Stimulated activated CD8-positive, alpha-beta memory T cell treated with anti-CD3 and anti-CD28 coated beads, Interleukin-15, amount 100 ng/mL, for 4 hours (primary cell): ENCODE measurements around the gene ANKS4B.
"Not testable (repeated sequence)": the region's sequence is repeated elsewhere in the genome, so short reads cannot be mapped to it uniquely, and the experiment has no call there.

ENCODE experiments used
- DNase-seq, 2 donors: peaks; one replicate each; pipeline ENCODE4 v3.0.0-alpha.2; 2020; ENCODE audit warnings: low read depth in 2 of 2

The ANKS4B gene

DNA sequence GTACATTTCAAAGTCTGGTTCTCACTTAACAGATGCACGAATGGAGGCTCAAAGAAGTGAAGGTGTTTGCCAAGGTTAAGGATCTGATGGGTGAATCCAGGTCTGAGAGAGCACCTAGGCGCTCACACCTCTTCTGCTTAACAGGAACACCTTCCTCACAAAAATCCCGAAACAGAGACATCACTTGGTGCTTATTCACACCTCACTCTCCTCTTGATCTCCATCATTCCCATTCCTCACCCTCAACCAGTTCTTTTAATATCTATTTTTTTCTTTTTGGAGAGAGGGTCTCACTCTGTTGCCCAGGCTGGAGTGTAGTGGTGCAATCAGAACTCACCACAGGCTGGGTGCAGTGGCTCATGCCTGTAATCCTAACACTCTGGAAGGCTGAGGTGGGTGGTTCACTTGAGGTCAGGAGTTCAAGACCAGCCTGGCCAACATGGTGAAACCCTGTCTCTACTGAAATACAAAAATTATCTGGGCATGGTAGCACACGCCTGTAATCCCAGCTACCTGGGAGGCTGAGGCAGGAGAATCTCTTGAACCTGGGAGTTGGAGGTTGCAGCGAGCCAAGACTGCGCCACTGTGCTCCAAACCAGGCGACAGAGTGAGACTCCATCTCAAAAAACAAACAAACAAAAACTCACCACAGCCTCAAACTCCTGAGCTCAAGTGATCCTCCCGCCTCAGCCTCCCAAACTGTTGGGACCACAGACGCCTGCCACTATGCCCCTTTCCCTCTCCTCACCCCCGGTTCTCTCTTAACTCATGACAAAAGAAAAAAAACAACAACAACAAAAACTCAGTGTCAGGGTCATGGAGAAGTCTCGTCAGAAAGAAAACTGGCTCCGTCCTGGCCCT lies 29.5 kb downstream of the ANKS4B start:
- DNase-seq, result no peak

DNA sequence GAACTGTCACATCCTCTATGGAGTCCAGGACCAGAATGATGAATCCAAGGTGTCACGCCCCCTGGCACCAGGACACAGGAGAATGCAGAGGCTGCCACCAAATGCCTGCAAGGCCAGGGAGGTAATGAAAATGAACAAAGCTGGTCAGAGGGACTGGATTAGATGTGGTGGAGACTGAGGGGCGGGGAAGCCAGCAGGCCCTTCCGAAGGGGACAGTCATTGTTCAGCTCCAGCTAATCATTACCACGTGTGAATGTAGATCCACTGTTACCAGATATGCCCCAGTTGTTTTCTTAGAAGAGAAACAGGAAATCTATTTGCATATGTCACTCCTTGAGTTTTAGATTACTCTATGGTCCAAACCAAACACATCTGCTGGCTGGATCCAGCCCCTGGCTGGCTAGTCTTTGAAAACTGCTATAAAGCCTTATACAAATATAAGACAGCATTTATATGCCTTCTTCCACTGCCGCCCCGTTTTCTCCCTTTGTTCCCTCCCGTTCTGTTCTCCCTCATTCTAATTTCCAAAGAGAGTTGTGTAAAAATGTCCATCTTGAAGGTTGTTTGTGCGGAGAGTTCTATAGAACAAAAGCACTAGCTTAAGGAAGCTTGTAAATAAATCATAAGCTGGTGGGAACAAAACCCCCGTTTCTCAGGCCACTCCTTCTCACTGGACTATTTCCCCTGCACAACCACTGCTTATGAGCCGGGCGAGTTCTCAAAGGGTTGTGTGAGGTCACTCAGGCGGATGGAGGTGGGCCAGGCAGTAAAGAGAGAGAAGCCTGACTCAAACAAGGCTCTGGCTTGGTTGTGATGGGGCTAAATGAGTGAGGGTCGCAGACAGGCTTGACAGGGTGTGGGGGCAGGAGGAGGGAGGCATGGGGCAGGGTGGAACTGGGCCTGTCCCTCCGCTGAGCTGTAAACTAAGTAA lies 30.4 kb downstream of the ANKS4B start:
- DNase-seq, result no peak

DNA sequence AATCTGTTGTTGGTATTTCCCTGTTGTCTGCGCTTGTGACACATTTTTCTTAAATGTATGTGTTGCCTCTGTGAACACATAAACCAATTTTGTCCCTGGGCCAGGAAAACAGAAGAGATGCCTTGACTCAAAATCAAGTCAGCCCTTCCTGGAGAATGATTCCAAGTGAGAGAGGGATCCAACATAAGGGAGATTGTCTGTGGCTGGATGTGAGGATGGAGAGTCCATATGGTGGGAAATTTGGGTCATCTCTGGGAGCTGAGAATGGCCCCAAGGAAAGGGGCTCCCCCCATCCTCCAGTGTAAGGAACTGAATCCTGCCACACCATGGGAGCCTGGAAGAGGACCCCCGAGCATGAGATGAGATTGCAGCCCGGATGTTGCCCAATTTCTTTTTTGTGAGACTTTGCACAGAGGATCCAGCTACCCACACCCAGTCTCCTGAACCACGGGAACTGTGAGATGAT lies 31.1 kb downstream of the ANKS4B start:
- DNase-seq, result no peak

DNA sequence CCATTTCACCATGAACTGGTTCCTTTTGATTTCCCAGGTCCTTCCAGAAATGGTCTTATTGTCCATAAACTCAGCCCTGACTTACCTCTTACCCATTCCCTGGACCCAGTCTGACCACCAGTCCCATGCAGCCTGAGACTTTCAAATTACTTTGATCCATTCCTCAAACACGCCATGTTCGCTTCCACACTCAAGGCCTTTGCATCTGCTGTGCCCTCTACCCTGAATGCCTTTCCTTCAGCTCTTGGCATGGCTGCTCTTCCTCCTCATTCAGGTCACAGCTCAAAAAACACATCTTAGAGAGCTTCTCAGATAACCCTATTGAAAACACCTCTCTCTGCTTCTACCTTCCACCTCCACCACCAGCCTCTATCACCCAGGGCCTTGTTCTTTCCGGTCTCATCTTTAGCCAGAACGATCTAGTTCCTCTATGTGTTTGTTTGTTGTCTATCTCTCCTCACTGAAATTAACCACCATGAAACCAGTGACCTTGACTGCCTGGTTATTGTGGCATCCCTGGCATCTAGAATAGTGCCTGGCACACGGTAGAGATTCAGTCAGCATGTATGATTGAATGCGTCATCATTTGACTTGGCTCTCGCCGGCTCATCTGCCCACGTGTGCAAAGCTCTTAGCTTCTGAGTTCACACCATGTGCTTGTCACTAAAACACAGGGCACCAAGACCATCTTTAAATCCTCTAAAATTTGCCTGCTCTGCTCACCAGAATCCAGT lies 31.8 kb downstream of the ANKS4B start:
- no peak for DNase-seq

DNA sequence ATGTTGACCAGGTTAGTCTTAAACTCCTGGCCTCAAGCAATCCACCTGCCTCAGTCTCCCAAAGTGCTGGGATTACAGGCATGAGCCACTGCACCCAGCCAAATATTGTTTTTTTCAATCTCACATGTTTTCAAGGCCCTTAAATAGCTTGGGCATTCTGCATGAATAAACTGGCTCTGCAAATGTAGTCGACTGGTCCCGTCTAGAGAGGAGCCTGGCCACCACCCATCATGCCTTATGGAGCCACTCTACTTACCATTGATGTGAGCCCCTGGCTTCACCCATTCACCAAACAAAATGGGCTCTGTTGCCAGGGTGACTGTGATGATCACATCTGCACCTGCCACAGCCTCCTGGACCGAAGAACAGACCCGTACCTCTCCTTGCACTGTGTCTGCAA lies 33.8 kb downstream of the ANKS4B start:
- no peak for DNase-seq

DNA sequence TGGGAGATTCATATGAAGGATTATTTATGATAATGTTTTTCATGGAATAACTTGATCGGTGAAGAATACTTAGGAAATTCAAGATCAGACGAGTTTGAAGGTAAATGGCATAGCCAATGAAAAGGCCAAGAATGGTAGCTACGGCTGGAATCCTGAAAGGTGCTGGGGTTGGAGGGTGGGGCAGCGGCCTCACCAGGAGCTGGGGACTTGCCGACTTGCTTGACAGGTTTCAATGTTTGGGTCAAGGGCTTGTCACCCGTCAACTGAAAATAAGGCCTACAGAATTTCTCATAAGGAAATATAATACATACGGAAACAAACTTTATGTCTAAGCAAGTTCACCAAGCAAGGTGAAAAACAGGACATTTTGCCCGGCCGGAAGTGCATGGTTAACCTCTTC lies 34.7 kb downstream of the ANKS4B start:
- no peak for DNase-seq

DNA sequence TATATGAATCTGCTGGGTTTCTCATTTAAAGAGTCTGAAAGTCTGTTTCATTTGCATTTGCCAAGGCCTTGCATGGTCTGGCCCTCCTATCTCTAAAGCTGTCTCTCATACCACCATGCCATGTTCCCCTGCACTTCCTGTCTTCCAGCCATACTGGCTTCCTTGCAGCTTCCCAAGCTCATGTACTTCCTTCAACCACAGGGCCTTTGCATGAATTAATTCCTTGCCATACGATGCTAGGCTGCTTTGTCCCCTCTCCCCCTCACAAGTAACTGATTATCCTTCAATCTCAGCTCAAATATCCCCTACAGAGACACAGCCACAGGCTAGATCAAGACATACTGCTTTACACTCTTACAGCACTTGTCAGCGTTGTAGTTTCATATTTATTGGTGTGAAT lies 38.8 kb downstream of the ANKS4B start:
- DNase-seq, result no peak

DNA sequence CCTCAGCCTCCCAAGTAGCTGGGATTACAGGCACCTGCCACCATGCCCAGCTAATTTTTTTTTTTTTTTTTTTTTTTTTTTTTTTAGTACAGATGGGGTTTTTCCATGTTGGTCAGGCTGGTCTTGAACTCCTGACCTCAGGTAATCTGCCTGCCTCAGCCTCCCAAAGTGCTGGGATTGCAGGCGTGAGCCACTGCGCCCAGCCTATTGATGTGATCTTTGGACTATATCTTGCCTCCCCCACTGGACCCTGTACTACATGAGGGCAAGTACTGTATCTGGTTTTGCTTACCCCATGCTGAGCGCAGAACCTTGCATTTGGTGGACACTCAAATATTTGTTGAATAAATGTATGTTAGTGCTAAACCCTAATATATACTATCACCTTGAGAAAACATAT lies 39.3 kb downstream of the ANKS4B start:
- not testable (repeated sequence) for DNase-seq

DNA sequence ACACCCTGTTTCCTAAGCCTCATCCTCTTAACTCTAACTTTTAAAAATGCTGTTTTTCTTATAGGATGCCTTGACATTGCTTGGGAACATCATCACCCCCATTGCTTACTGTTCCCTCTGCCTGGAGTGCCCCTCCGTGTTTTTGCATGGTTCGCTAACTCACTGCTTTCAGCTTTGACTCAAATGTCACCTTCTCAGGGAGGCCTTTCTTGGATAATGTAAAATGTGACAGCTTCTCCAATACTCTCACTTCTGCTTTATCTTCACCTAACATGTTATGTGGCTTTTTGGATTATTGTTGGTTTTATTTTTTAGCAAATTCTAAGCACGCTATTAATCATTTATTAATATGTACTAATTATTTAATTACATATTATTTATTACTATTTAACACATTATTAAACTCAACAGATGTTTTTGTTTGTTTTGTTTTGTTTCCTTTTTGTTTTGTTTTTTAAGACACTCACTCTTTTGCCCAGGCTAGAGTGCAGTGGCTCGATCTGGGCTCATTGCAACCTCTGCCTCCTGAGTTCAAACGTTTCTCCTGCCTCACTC lies 40.8 kb downstream of the ANKS4B start:
- DNase-seq, result no peak

DNA sequence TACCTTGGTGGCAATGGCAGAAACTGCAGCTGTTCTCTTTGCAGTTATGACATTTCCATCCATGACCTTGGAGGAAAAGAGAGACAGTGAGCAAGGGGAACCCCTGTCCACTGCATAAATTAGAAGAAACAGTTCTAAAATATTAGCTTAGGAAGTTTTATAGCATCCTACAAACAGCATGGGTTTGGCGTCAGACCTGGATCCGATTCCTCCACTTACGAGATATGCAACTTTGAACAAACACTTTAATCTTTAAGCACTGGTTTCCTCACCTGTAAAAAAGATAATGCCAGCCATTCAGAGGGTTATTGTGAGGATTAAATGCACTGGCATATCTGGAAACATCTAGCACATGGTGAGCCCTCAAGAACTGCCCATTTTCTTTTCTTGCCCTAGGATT lies 42.0 kb downstream of the ANKS4B start:
- DNase-seq, result no peak

DNA sequence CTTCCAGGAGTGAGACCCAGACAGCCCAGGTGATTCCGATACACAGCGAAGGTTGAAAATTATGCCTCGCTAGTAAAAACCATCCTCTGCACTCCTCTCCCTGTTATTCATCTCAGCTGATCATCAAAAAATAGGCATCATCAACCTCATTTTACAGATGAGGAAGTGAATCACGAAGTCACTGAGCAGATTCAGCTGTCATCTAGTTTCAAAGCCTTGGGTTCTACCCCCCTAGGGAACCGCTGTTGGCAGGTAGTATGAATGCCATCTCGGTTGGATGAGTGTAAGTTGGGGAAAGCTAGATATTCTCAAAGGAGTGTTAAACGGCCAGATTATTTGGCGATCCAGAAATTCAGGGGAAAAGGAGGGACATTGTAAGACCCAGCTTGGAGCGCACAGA lies 42.6 kb downstream of the ANKS4B start:
- no peak for DNase-seq

DNA sequence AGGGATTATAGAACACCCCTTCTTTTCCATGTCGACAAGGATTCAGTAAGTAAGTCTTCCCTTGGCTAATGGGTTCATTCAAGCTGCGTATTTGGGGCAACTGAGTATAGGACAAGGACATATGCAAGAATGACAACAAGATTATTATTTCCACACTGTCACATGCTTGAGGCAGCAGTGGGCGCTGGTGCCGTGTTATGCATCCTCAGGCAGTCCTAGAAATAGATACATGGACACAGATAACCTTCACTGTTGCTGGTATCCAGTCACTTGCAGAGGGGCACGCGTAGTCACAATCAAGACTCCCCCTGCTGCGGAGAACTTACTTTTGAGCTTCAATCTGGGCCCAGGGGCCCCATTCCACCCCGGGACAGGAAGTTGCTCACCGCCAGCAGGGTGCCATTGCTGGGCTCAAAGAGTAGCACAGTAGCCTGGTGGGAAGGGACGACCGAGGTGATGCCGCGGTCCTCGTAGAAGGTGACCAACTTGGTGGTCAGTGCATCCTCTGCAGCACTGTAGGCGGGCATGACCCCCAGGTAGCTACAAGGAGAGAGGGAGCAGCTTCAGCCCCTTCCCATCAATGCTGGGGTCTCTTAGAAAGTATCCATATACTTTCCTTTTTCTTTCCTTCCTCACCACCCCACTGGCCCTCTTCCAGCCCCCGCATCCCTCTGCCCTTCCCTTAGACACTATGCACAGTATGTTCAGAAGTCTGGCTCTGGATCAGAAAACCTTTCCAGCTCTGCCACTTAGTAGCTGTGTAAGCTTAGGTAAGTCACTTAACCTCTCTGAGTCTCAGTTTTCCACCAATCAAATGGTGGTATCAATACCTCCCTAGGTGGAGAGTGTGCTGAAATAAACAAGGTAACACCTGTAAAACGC lies 43.8 kb downstream of the ANKS4B start:
- DNase-seq, result no peak

DNA sequence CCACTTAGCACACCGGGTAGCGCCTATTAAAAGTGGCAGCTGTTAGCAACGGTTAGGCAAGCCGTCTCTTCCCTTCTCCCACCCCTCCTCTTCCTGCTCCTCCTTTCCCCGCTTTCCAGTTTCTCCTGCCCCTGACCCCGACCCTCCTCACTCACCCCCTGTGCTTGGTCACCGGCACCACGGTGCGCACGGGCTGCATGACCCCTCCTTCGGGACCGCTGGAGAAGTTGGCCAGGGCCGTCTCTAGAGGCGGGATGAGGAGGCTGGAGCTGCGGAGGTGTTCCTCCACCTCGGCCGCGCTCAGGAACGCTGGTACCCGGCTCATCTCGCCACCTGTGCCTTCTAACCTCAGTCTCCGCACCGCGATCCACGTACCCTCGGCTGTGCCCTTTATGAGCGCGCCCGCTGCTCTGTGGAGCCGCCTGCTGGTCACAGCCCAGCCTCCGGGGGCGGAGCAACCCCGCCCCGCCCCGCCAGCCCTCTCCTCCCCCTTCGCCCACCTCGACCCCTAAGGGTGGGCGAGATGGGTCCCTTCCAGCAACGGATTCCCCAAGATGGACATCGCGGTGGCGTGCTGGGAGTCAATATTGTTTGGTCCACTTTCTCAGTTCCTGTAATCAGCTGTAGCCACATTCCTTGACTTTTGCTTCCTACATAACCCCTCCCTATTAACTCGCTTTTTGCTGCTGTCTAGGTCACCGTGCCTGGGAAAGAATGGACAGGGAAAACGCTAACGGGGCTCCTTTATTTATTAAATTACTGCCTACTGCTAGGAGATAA lies 44.6 kb downstream of the ANKS4B start, which contains the start of gene CRYM:
CRYM (minus strand) TSS at position 364 of the 780 bp plus-strand sequence; CDS start at position 325, 39 bp downstream.
- DNase-seq, result no peak

DNA sequence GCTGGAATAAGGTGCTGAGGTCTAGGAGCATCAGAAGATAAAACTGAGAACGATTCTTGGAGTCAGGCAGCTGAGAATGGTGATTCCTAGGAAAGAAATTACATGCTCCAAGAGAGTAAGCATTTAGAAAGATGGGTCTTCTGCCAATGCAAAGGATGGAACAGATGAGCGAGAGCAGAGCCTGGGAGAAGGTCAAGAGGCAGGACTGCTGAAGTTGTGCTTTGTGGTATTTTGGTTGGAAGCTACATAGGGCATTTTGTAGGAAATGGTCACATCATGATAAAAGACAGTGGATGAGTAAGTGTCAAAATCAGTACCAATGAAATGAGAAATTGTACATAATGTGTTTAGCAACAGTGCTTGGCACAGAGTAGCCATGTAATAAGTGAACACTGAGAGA lies 46.0 kb downstream of the ANKS4B start:
- DNase-seq, result no peak

DNA sequence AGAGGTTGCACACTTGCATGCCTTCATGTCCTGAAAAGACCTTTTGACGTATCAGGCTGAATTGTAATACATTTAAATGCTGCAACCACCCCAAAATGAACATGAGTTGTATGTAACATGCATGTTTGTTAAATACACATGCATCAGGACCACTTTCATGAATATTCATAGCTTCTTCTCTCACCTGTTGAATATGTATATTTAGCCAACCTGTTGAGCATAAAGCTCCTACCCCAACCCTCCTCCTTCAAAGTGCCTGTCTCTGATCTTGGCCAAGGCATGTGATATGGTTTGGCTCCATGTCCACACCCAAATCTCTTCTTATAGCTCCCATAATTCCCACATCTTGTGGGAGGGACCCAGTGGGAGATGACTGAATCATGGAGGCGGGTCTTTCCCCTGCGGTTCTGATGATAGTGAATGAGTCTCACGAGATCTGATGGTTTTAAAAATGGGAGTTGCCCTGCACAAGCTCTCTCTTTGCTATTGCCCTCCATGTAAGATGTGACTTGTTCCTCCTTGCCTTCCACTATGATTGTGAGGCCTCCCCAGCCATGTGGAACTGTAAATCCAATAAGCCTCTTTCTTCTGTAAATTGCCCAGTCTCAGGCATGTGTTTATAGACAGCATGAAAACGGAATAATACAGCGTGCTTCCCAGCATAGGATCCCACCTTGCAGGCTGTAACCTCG lies 48.3 kb downstream of the ANKS4B start:
- no peak for DNase-seq

DNA sequence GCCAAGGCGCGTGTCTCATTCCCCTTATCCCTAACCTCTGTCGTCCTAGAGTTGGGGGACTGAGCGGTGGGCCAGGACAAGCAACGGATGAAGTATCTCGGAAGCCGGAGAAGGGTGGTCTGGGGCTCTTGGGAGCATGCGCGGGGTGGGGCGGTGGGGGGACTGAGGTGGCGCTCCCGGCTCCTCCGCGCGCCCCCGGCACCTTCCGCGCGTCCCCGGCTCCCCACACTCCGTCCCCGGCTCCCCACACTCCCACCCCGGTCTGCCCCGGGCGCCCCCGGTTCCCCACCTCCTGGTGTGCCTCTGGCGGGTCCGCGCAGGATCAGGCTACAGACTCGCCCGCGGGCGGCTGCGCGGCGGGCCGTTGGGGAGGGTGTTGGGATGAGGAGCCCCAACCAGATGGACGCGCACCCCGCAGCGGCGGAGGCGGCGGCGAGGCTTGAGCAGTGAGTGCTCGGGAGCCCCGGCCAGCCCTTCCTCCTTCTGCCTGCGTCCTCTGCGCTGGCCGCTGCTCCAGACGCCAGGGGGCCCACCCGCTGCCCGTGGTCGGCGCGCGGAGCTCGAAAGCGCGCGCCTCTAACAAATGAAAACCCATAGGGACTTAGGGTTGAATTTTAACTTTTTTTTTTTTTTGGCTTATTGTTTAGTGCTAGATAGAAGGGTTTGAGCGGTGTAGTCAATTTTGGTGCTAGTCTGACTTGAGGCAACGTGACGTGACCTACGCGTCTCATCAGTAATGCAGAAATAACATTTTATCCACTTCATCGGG lies 50.2 kb downstream of the ANKS4B start:
- DNase-seq, result no peak

DNA sequence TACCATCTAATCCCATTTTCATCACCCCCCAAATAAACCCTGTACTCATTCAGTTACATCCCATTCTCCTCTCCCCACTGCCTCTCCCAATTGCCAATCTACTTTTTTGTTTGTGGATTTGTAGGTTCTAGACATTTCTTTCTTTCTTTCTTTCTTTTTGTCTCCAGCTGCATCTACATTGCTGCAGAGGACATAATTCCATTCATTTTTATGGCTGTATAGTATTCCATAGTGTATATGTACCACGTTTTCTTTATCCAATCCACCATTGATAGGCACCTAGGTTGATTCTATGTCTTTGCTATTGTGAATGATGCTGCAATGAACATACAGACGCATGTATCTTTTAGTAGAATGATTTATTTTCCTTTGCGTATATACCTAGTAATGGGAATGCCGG lies 50.9 kb downstream of the ANKS4B start:
- DNase-seq, result no peak

DNA sequence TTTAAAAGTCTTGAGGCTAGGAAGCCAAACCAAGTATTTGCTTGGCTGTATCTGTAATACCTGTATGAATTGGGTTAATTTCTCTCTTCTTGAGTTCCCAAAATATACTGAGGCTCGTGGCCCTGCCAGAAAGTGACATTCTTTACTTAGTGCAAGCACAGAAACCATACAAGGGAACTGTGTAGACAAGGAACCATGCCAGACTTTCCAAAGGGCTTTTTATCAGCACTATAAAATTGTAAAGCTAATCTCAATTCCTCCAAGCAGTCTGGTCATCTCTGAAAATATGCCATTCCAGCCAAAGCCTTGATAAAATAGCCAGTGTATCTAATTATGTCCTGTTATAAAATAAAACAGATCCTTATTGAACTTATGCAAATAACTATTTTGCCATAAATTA lies 51.8 kb downstream of the ANKS4B start:
- no peak for DNase-seq
